A549 (cell line): Measurements from ENCODE around the gene ZBTB20.

Experiments
- CTCF ChIP-seq: fragments of >200 bp; sonication (Bioruptor Twin); formaldehyde crosslinking; IDR thresholded peaks from 3 replicates; pipeline ENCODE4 v1.5.1; 2016
- KDM1A ChIP-seq: fragments of 200-600 bp; sonication (generic); IDR thresholded peaks from 2 replicates; pipeline ENCODE4 v1.6.1; 2016; ENCODE audit warnings: low read depth, mild to moderate bottlenecking

- TF ChIP-seq CTCF (no peak), KDM1A (no peak)
These were observed 431.0 kb downstream of the ZBTB20 start for GRCh38 chr3:114716126-114716525.
